ENCODE measurements around the gene AGAP5. TPM values are rescaled to one million over a fixed set of nuclear protein-coding genes. Genes with fewer than 3 reads are reported as not detected.

AGAP5 gene
- total and polyA plus RNA-seq, 2 of the 4 experiments (the other 2 are of a cell fraction): 1.8 to 4.1 TPM

DNA sequence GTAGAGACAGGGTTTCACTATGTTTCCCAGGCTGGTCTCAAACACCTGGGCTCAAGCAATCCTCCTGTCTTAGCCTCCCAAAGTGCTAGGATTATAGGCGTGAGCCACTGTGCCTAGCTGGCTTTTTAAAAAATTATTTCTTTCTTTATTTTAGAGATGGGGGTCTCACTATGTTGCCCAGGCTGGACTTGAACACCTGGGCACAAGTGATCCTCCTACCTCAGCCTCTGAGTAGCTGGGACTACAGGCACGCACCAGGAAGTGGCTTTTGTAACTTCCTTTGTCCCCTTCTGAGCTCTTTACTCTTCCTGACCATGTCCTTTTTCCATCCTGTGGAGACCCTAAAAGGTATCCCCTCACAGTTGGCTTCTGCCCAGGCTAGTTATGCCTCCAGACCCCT is 54.5 kb downstream of the AGAP5 start:
- no peak overlapping the region for H2BK20ac ChIP-seq (ENCODE audit: low read depth, low read length)
- no peak overlapping the region for H3K14ac ChIP-seq (replicated peaks; ENCODE audit: low read depth, low read length)
- ChIA-PET CTCF (interaction anchor here (0.6 to 1.1 kb wide), 3 partner anchors 14 to 126 kb away, joined by 3 to 7 read pairs (median 3); no protein-coding TSS in a partner anchor), POLR2A (ENCODE audit: unreplicated experiment) (no interaction called here)
- no peak overlapping the region for H3K4me2 ChIP-seq (ENCODE audit: low read depth, low read length)
- peaks cover under 1% of the 10 kb centered on the region for H3K4me1 ChIP-seq (ENCODE audit: control insufficient read depth, insufficient read depth, low read length)
- DNase-seq: no peak
- H2BK120ac ChIP-seq (ENCODE audit: low read depth, low read length): no peak overlapping the region; the same call in 1 of the 2 replicates
- no peaks in the 10 kb centered on the region for H3K36me3 ChIP-seq (ENCODE audit: control insufficient read depth, insufficient read depth, low read length)
- H3K9me1 ChIP-seq (ENCODE audit: insufficient read depth, low read length): 0 out of 2 replicates have a peak, but pooled peaks cover under 1% of the 10 kb centered on the region
- no peak for ATAC-seq (ENCODE audit: low read depth)
- no peak overlapping the region for H3K18ac ChIP-seq (ENCODE audit: low read depth, low read length)
- H4K8ac ChIP-seq (ENCODE audit: low read depth in 2 of 2, low read length in 2 of 2): no peak overlapping the region
- H2BK5ac ChIP-seq (ENCODE audit: low read depth, low read length, poor library complexity, severe bottlenecking): no peak overlapping the region
- no peak overlapping the region for H3K9ac ChIP-seq (ENCODE audit: low read depth, low read length)
- TF ChIP-seq MAZ (IDR thresholded peaks at IDR 0.05; ENCODE audit: borderline replicate concordance, low read depth, low read length) (no peak), MAFK (IDR thresholded peaks at IDR 0.05; ENCODE audit: low read depth, low read length) (no peak), CEBPB (IDR thresholded peaks at IDR 0.05; ENCODE audit: low read depth, low read length) (no peak), CHD1 (IDR thresholded peaks at IDR 0.05; ENCODE audit: low read depth, low read length) (no peak), POLR2A (IDR thresholded peaks at IDR 0.05; ENCODE audit: low read depth, low read length) (no peak), RFX5 (IDR thresholded peaks at IDR 0.05; ENCODE audit: low read depth, low read length) (no peak)
- TF ChIP-seq, protein P1, sequence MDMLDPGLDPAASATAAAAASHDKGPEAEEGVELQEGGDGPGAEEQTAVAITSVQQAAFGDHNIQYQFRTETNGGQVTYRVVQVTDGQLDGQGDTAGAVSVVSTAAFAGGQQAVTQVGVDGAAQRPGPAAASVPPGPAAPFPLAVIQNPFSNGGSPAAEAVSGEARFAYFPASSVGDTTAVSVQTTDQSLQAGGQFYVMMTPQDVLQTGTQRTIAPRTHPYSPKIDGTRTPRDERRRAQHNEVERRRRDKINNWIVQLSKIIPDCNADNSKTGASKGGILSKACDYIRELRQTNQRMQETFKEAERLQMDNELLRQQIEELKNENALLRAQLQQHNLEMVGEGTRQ (IDR thresholded peaks at IDR 0.05; ENCODE audit: low read depth, low read length): no peak
- TF ChIP-seq, protein P2, sequence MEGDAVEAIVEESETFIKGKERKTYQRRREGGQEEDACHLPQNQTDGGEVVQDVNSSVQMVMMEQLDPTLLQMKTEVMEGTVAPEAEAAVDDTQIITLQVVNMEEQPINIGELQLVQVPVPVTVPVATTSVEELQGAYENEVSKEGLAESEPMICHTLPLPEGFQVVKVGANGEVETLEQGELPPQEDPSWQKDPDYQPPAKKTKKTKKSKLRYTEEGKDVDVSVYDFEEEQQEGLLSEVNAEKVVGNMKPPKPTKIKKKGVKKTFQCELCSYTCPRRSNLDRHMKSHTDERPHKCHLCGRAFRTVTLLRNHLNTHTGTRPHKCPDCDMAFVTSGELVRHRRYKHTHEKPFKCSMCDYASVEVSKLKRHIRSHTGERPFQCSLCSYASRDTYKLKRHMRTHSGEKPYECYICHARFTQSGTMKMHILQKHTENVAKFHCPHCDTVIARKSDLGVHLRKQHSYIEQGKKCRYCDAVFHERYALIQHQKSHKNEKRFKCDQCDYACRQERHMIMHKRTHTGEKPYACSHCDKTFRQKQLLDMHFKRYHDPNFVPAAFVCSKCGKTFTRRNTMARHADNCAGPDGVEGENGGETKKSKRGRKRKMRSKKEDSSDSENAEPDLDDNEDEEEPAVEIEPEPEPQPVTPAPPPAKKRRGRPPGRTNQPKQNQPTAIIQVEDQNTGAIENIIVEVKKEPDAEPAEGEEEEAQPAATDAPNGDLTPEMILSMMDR (conservative IDR thresholded peaks at IDR 0.05; ENCODE audit: low read depth, low read length): no peak
- no peaks in the 10 kb centered on the region for H4K20me1 ChIP-seq (ENCODE audit: insufficient read depth, low read length)
- H2AK9ac ChIP-seq (replicated peaks; ENCODE audit: low read depth, low read length, poor library complexity): no peak overlapping the region
- peaks cover 0 to 1% of the 10 kb centered on the region in 2 experiments; a peak in 1 of 4 replicates for H3K79me1 ChIP-seq (ENCODE audit: low read depth in 1 of 2, low read length in 2 of 2)
- H4K91ac ChIP-seq (ENCODE audit: insufficient read depth, low read depth, low read length): no peak overlapping the region
- no peak overlapping the region for H2AFZ ChIP-seq (replicated peaks; ENCODE audit: low read length, poor library complexity)
- H3K27ac ChIP-seq (ENCODE audit: insufficient read depth, low read length): no peak overlapping the region
- no peak overlapping the region for H3K4ac ChIP-seq (ENCODE audit: low read depth, low read length)
- dilution Hi-C loops (cut with HindIII; ENCODE audit: low sequenced_read_pairs, unreplicated experiment): no loop called here
- no peak overlapping the region for H4K5ac ChIP-seq (ENCODE audit: low read depth, low read length)
- no peak overlapping the region for H3K56ac ChIP-seq (ENCODE audit: extremely low read depth, insufficient read depth, low read length)
- WGBS, 2 experiments (ENCODE audit: extremely low coverage in 2 of 2, insufficient read length in 1 of 2): no CpG with 5 or more reads among the region's 2 CpGs
- in situ Hi-C loops (cut with MboI; ENCODE audit: low sequenced_read_pairs): loop anchor here (5.0 to 25.0 kb wide), 2 partner anchors 116 to 381 kb away; partner anchors contain the start of gene MRPS16
- H3K9me3 ChIP-seq (ENCODE audit: control insufficient read depth, insufficient read depth, low read length): no peaks in the 10 kb centered on the region
- H2AK5ac ChIP-seq (ENCODE audit: low read depth, low read length): no peak overlapping the region
- H2BK15ac ChIP-seq (ENCODE audit: low read depth, low read length): no peak overlapping the region
- intact Hi-C loops (cut with micrococcal nuclease): loop anchor here (5.0 to 10.0 kb wide), 2 partner anchors 229 to 381 kb away; partner anchors contain the start of gene ANXA7
- BruUV-seq (replicated peaks): no TSS peak
- no peak overlapping the region for H3K4me3 ChIP-seq (ENCODE audit: insufficient read depth, low read depth, low read length)
- no peak overlapping the region for H3K23ac ChIP-seq (ENCODE audit: low read depth, low read length)
- peaks cover 4% of the 10 kb centered on the region; the same call in 1 of the 2 replicates for H3K27me3 ChIP-seq (ENCODE audit: control insufficient read depth, insufficient read depth, low read length)
